Thyroid gland (tissue), 4 donors: ENCODE data around the gene HSPB6. TPM values are rescaled to one million over a fixed set of nuclear protein-coding genes. Genes with fewer than 3 reads are reported as not detected.

Experiments
- DNase-seq, 2 donors: peaks; one replicate each; pipeline ENCODE4 v3.0.0-alpha.2; 2019
- H3K27ac ChIP-seq, 3 donors: fragments of 200-600 bp; sonication (generic); 1 replicate in 2 of 3; 2 replicates in 1 of 3; pipeline ENCODE4 v1.5.1; 2016 to 2019; ENCODE audit warnings: mild to moderate bottlenecking in 1 of 3, moderate library complexity in 1 of 3
- H3K27me3 ChIP-seq: fragments of 200-600 bp; sonication (generic); one replicate; pipeline ENCODE4 v1.5.1; 2019
- H3K36me3 ChIP-seq, 2 donors: fragments of 200-600 bp; sonication (generic); one replicate each; pipeline ENCODE4 v1.5.1; 2016 to 2019
- H3K4me1 ChIP-seq, 2 donors: fragments of 200-600 bp; sonication (generic); one replicate each; pipeline ENCODE4 v1.5.1; 2017 to 2019
- H3K4me3 ChIP-seq, 3 donors: fragments of 200-600 bp; sonication (generic); replicated peaks in 1 of 3; 1 replicate in 2 of 3; 2 replicates in 1 of 3; pipeline ENCODE4 v1.5.1; 2016; ENCODE audit warnings: mild to moderate bottlenecking in 1 of 3
- H3K9me3 ChIP-seq: fragments of 200-600 bp; sonication (generic); one replicate; pipeline ENCODE4 v1.5.1; 2017
- CTCF ChIP-seq, 6 experiments: fragments of 200-600 bp in 3 of 6; fragments of 450-650 bp in 3 of 6; sonication (generic) in 3 of 6; IDR thresholded peaks; one replicate each; pipeline ENCODE4 v1.5.1; 2016 to 2019; ENCODE audit warnings: antibody characterized with exemption in 6 of 6, mild to moderate bottlenecking in 2 of 6, inconsistent platforms in 1 of 6, moderate library complexity in 1 of 6
- POLR2A ChIP-seq, 2 donors: fragments of 450-650 bp; IDR thresholded peaks; one replicate each; pipeline ENCODE4 v1.6.1; 2017; ENCODE audit warnings: antibody characterized with exemption in 2 of 2, mild to moderate bottlenecking in 2 of 2, moderate library complexity in 1 of 2
- WGBS, 2 donors: methylation state at CpG; one replicate each; pipeline ENCODE4 v1.1.5; 2017; 5-methylcytosine and 5-hydroxymethylcytosine counted together
- intact Hi-C: fragments of 100-400 bp; cut with DNase I; formaldehyde crosslinking; loops from one replicate; pipeline ENCODE4 v1.15.1; 2023
- total RNA-seq, 4 donors: library from RNA; depleted of rRNA; stranded (reverse); fragments of >200 nt; gene quantifications; one replicate each; pipeline ENCODE4 v1.2.3, GENCODE V29; 2016

HSPB6 gene
- total RNA-seq, 4 donors from 2014 or later = 17.3 to 31.8 (median 23.1) TPM

GRCh38 chr19:35789195-35789977 is 32.6 kb upstream of the HSPB6 start:
- H3K27ac ChIP-seq = no peak overlapping the region
- H3K36me3 ChIP-seq = no peaks in the 10 kb centered on the region
- no peaks in the 10 kb centered on the region for H3K27me3 ChIP-seq
- H3K4me3 ChIP-seq = no peak overlapping the region
- 89% methylated on average over 7 of the region's 11 CpGs for WGBS, 2 donors
- TF ChIP-seq POLR2A (IDR thresholded peaks at IDR 0.05) (no peak), CTCF (IDR thresholded peaks at IDR 0.05) (no peak)
- peaks cover 0 to 8% of the 10 kb centered on the region in 2 donors for H3K4me1 ChIP-seq
- no peaks in the 10 kb centered on the region for H3K9me3 ChIP-seq
- no peak for DNase-seq
- intact Hi-C loops = no loop called here

- TF ChIP-seq CTCF (IDR thresholded peaks at IDR 0.05) (no peak), POLR2A (IDR thresholded peaks at IDR 0.05) (no peak)
- H3K4me1 ChIP-seq = peaks cover 0 to 8% of the 10 kb centered on the region in 2 donors
- H3K36me3 ChIP-seq = no peaks in the 10 kb centered on the region
- intact Hi-C loops = no loop called here
- DNase-seq = no peak
- WGBS, 2 donors = 82 to 84% methylated on average over 9 to 12 of the region's 12 CpGs
- H3K27ac ChIP-seq = no peak overlapping the region
- no peaks in the 10 kb centered on the region for H3K27me3 ChIP-seq
- H3K9me3 ChIP-seq = no peaks in the 10 kb centered on the region
- no peak overlapping the region for H3K4me3 ChIP-seq
Observed at GRCh38 chr19:35788205-35788960, 31.6 kb upstream of the HSPB6 start.

GRCh38 chr19:35787227-35787799 is 30.5 kb upstream of the HSPB6 start:
- intact Hi-C loops = no loop called here
- no peak for TF ChIP-seq POLR2A (IDR thresholded peaks at IDR 0.05)
- TF ChIP-seq CTCF (IDR thresholded peaks at IDR 0.05) = no peak
- 93 to 100% methylated on average over 1 to 3 of the region's 15 CpGs for WGBS, 2 donors

GRCh38 chr19:35786299-35787160 is 29.7 kb upstream of the HSPB6 start:
- Histone ChIP-seq H3K27me3 (no peaks in the 10 kb centered on the region), H3K4me1 (peaks cover 0 to 8% of the 10 kb centered on the region in 2 donors), H3K9me3 (no peaks in the 10 kb centered on the region), H3K4me3 (no peak overlapping the region), H3K27ac (no peak overlapping the region), H3K36me3 (no peaks in the 10 kb centered on the region)
- TF ChIP-seq CTCF (IDR thresholded peaks at IDR 0.05) (no peak), POLR2A (IDR thresholded peaks at IDR 0.05) (no peak)
- intact Hi-C loops = no loop called here
- 92 to 93% methylated on average over 29 of the region's 31 CpGs for WGBS, 2 donors
- no peak for DNase-seq

More at GRCh38 chr19:35787227-35787799, 30.5 kb upstream of the HSPB6 start:
- no peaks in the 10 kb centered on the region for H3K36me3 ChIP-seq
- H3K9me3 ChIP-seq = no peaks in the 10 kb centered on the region
- H3K27me3 ChIP-seq = no peaks in the 10 kb centered on the region
- no peak overlapping the region for H3K4me3 ChIP-seq
- peaks cover 0 to 8% of the 10 kb centered on the region in 2 donors for H3K4me1 ChIP-seq
- no peak overlapping the region for H3K27ac ChIP-seq
- DNase-seq = no peak
